ENCODE results near the gene ITGA4. TPM values are rescaled to one million over a fixed set of nuclear protein-coding genes. Genes with fewer than 3 reads are reported as not detected.
A peak's percentile ranks its signal among the peaks of the same experiment; 100 is the strongest.
"Not testable (repeated sequence)": the region's sequence is repeated elsewhere in the genome, so short reads cannot be mapped to it uniquely, and the experiment has no call there.

Gene ITGA4
- total RNA-seq, 2 donors from 2014 or later = 63.3 to 196 TPM

DNA sequence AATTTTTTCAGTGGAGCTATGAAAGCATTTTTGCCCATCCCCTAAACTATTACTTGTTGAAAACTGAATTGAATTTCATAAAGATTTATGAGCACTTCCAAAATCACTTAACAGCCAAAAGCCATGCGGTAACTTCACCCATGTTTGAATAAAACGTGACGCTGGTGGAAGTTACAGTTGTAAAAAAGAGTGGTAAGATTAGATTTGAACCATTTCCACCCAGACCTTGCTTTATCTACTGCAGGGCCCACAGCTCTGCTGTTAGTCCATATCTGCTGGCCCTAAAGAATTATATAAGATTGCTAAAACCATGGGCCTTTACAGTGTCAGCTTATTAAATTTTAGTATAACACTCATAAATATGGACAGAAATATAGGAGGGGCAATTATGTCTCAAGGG, 15.5 kb upstream of the ITGA4 start:
- Mint-ChIP-seq H3K27ac (no peak overlapping the region), H3K4me1 (peaks cover 5% of the 10 kb centered on the region), H3K36me3 (ENCODE audit: low read depth) (no peaks in the 10 kb centered on the region), H3K4me3 (no peak overlapping the region), H3K9me3 (no peaks in the 10 kb centered on the region), H3K27me3 (no peaks in the 10 kb centered on the region)
- no peak for ATAC-seq (replicated peaks)

DNA sequence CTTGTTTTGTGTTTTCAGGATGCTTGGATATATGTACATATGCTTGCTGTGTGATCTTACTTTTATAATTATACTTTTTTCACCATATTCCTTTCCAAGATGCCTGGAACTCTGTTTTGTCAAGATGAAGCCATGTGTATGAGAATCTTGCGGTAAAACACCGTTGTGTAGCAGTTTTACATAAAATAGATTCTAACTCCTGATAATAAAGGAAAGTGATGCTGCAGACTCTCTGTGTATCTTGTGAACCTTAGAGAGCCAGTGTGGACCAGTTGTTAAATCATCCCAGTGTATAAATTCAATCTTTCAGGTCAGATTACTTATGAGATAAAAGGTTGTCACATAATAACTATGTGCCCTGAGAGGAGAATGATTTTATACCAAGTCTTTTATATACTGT, 12.5 kb upstream of the ITGA4 start:
- Mint-ChIP-seq H3K36me3 (ENCODE audit: low read depth) (no peaks in the 10 kb centered on the region), H3K4me1 (peaks cover 5% of the 10 kb centered on the region), H3K27ac (peak overlapping the region; percentile 28)

DNA sequence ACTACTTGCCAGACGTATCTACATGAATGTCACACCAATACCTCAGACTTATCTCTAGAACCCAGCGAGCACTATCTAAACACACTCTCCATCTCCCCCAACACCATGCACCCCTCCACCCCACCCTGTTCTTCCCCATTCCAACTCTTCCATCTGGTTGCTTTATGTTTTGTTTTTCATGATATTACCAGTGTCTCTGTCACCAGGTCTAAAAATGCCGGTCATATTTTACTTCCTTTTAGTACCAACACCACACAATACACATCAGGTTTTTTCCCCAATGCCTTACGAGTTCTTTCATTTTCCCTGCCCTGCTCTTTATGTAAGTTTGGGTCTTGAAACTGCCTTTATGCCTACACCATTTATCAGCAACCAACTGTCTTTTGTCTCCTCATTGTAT, 10.2 kb upstream of the ITGA4 start:
- Mint-ChIP-seq H3K4me1 (peaks cover 5% of the 10 kb centered on the region), H3K9me3 (no peaks in the 10 kb centered on the region), H3K27ac (no peak overlapping the region), H3K4me3 (peak overlapping the region; percentile 12), H3K27me3 (no peaks in the 10 kb centered on the region), H3K36me3 (ENCODE audit: low read depth) (no peaks in the 10 kb centered on the region)
- ATAC-seq (replicated peaks) = peak; percentile 43

More for the DNA sequence above, 12.5 kb upstream of the ITGA4 start:
- no peaks in the 10 kb centered on the region for H3K9me3 Mint-ChIP-seq
- ATAC-seq (replicated peaks) = no peak
- peak overlapping the region; percentile 29 for H3K4me3 Mint-ChIP-seq
- H3K27me3 Mint-ChIP-seq = no peaks in the 10 kb centered on the region

DNA sequence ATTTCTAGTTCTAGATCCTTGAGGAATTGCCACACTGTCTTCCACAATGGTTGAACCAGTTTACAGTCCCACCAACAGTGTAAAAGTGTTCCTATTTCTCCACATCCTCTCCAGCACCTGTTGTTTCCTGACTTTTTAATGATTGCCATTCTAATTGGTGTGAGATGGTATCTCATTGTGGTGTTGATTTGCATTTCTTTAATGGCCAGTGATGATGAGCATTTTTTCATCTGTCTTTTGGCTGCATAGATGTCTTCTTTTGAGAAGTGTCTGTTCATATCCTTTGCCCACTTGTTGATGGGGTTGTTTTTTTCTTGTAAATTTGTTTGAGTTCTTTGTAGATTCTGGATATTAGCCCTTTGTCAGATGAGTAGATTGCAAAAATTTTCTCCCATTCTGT, 7.9 kb upstream of the ITGA4 start:
- not testable (repeated sequence) for ATAC-seq (replicated peaks); H3K4me1 Mint-ChIP-seq; H3K9me3 Mint-ChIP-seq; H3K27ac Mint-ChIP-seq; H3K4me3 Mint-ChIP-seq; H3K36me3 Mint-ChIP-seq (ENCODE audit: low read depth); H3K27me3 Mint-ChIP-seq

DNA sequence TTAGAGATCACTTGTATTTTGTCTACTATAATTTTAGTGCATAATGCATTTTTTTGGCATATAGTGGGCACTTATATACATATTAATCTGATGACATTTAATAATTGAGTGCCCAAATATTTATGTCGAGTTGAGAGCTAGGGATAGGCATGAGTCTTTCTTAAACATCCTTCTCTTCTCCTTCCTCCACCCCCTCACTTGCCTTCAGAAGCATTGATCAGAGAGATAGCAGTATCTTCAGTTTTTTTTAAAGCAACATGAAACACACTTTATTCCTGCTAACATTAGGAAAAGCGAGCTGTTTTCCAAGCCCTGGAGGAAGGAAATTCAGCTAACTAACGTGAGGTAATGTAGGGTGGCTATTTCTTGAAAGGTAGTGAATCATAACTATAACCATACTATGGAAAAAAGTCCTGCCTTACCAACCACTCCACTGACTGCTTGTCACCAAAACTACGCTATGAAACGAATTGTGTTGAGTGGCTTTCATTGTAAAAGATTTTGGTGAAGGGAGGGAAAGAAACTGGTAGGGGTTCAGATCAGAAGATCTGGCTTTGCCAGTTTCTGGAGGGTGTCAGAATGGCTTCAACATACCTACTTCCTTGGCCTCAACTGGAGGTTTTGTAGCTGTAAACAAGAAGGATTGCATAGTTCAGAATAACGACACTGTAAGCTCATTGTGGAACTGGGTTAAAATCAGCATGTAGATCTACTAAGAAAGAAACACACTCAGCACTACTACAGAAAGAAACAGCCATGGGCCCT, 2.3 kb upstream of the ITGA4 start:
- ATAC-seq (replicated peaks) = peak; percentile 24
- peak overlapping the region; percentile 95 for H3K4me3 Mint-ChIP-seq
- H3K36me3 Mint-ChIP-seq (ENCODE audit: low read depth) = peaks cover 27% of the 10 kb centered on the region

DNA sequence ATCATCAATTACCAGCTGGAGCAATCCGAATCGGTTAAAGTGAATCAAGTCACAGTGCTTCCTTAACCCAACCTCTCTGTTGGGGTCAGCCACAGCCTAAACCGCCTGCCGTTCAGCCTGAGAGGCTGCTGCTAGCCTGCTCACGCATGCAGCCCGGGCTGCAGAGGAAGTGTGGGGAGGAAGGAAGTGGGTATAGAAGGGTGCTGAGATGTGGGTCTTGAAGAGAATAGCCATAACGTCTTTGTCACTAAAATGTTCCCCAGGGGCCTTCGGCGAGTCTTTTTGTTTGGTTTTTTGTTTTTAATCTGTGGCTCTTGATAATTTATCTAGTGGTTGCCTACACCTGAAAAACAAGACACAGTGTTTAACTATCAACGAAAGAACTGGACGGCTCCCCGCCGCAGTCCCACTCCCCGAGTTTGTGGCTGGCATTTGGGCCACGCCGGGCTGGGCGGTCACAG, 496 bp upstream of the ITGA4 start:
- Mint-ChIP-seq H3K4me1 (peaks cover 36% of the 10 kb centered on the region), H3K9me3 (no peaks in the 10 kb centered on the region), H3K36me3 (ENCODE audit: low read depth) (peaks cover 40% of the 10 kb centered on the region), H3K27ac (peak overlapping the region; percentile 92), H3K27me3 (no peaks in the 10 kb centered on the region), H3K4me3 (peak overlapping the region; percentile 95)
- ATAC-seq (replicated peaks) = peak; percentile 72

More for the DNA sequence above, 2.3 kb upstream of the ITGA4 start:
- Mint-ChIP-seq H3K27ac (peak overlapping the region; percentile 92), H3K9me3 (no peaks in the 10 kb centered on the region), H3K27me3 (no peaks in the 10 kb centered on the region), H3K4me1 (peaks cover 27% of the 10 kb centered on the region)

DNA sequence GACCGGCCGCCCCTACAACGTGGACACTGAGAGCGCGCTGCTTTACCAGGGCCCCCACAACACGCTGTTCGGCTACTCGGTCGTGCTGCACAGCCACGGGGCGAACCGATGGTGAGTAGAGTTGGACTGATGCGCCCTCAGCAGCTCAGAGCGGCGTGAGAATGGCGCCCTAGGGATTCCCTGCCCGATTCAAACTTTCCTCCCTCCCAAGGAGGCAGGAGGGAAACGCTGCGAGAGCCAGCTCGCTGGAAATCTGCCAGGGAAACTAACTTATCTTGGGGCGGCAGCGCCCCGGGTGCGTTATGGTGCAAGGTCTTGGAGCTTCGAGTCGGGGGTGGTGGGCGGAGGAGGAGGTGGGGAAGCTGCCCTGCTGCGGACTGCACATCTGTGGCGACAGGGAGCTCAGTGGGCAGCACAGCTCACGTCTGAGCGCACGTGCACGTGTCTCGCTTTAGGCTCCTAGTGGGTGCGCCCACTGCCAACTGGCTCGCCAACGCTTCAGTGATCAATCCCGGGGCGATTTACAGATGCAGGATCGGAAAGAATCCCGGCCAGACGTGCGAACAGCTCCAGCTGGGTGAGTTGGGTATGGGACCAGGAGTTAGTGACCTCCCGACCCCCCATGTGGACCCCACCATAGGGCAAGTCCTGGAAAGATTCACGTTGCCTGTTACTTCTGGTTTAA, 697 bp downstream of the ITGA4 start:
- Mint-ChIP-seq H3K36me3 (ENCODE audit: low read depth) (peaks cover 40% of the 10 kb centered on the region), H3K9me3 (no peaks in the 10 kb centered on the region), H3K27me3 (no peaks in the 10 kb centered on the region), H3K4me1 (peaks cover 39% of the 10 kb centered on the region), H3K27ac (peak overlapping the region; percentile 92), H3K4me3 (peak overlapping the region; percentile 95)
- ATAC-seq (replicated peaks) = peak; percentile 37

DNA sequence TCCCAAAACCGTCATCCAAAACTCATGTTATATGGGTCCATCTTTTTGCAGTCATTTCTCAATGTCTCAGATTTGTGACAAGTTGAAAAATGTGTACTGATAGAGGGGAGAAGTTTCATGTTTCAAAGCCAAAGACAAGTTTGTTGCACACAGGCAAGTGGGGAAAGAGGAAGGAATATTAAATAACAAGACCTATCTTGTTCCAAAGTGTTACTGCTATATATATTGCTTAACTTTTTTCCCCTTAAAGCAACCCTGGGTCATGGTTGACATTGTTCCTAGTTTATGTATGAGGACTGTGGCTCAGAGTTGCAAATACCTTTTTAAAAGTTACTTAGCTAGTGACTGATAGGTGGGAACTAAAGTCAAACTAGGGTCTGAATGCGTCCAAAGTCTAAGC, 1.7 kb downstream of the ITGA4 start:
- H3K36me3 Mint-ChIP-seq (ENCODE audit: low read depth) = peaks cover 50% of the 10 kb centered on the region
- peak overlapping the region; percentile 95 for H3K4me3 Mint-ChIP-seq
- peaks cover 49% of the 10 kb centered on the region for H3K4me1 Mint-ChIP-seq
- H3K27me3 Mint-ChIP-seq = no peaks in the 10 kb centered on the region
- no peak for ATAC-seq (replicated peaks)
- no peaks in the 10 kb centered on the region for H3K9me3 Mint-ChIP-seq
- peak overlapping the region; percentile 92 for H3K27ac Mint-ChIP-seq

DNA sequence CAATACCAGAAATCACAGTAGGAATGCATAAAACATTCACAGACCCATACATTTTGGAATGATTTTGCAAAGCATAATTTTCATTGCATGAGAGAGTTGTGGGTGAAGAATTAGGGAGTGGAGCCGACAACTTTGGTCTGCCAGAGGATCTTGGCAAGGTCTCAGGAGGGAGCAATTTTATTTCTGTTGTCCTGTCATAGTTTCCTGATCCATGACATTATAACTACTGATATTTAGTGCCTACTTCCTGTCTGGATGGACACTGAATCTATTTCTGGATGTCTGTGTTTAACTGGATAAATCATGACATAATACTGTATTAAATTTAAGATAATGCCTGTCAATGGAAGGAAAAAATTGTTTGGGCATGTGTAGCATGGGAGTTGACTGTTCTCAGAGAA, 2.4 kb downstream of the ITGA4 start:
- peaks cover 58% of the 10 kb centered on the region for H3K36me3 Mint-ChIP-seq (ENCODE audit: low read depth)
- peak overlapping the region; percentile 95 for H3K4me3 Mint-ChIP-seq
- no peaks in the 10 kb centered on the region for H3K9me3 Mint-ChIP-seq
- ATAC-seq (replicated peaks) = no peak
- H3K27ac Mint-ChIP-seq = peak overlapping the region; percentile 92
- peaks cover 51% of the 10 kb centered on the region for H3K4me1 Mint-ChIP-seq
- no peaks in the 10 kb centered on the region for H3K27me3 Mint-ChIP-seq

DNA sequence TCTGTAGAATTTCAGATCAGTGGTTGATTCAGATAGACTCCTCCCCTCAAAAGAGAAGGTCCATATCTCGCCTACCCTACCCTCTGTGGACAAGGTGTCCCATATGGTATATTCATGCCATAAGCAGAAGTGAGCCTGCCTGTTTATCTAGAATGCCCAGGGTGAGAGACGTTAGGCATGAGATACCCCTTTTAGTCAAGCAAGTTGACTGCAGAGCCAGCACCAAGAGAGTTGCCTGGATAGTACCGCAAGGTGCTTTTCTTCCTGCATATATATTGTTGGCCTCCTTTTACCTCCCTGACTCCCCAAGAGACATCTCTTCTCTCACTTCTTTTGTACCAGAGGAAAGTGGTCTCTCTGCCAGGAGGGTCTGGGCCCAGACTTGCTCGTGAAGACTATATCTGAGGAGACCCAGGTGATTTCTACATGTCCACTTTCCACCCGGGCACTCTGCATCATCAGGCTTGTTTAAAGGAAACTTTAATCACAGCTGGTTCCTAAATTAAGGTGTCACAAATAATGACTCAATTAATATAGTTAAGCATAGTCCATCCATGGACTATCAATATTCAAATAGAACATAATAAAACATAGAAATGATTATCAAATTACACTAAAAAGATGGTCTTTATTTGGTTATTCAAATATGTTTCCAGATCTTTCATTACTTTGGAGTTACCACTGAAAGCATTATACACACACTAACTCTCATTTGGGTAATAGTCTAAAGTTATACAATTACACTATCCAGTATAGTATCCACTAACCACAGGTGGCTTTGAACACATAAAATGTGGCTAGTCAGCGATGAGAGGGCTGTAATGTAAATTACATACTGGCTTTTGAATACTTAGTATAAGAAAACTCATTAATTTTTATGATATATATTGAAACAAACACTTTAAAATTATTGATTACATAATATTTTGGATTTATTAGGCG, 4.1 kb downstream of the ITGA4 start:
- peak overlapping the region; percentile 92 for H3K27ac Mint-ChIP-seq
- peaks cover 45% of the 10 kb centered on the region for H3K4me1 Mint-ChIP-seq
- H3K4me3 Mint-ChIP-seq = peak overlapping the region; percentile 95
- peaks cover 70% of the 10 kb centered on the region for H3K36me3 Mint-ChIP-seq (ENCODE audit: low read depth)
- H3K27me3 Mint-ChIP-seq = no peaks in the 10 kb centered on the region
- no peaks in the 10 kb centered on the region for H3K9me3 Mint-ChIP-seq
- no peak for ATAC-seq (replicated peaks)

DNA sequence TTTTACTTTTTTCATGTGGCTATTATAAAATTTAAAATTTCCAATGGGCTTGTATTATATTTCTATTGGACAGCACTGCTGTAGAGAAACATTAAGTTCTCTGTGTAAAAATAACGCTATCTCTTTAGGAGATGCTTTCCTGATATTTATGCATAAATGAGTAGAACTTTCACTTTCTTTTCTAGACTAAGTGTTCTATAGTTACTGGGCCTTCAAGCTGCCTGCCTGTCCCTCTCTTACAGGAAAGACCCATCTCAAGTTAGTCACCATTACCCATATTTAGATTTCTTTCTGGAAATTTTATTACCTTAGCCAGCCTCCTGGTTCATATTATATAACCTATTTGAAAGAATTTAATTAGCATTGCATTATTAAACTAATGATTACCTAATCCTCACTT, 4.8 kb downstream of the ITGA4 start:
- Mint-ChIP-seq H3K4me3 (peak overlapping the region; percentile 95), H3K4me1 (peaks cover 41% of the 10 kb centered on the region), H3K36me3 (ENCODE audit: low read depth) (peaks cover 66% of the 10 kb centered on the region), H3K27me3 (no peaks in the 10 kb centered on the region), H3K27ac (peak overlapping the region; percentile 92), H3K9me3 (no peaks in the 10 kb centered on the region)
- ATAC-seq (replicated peaks) = peak; percentile 22

DNA sequence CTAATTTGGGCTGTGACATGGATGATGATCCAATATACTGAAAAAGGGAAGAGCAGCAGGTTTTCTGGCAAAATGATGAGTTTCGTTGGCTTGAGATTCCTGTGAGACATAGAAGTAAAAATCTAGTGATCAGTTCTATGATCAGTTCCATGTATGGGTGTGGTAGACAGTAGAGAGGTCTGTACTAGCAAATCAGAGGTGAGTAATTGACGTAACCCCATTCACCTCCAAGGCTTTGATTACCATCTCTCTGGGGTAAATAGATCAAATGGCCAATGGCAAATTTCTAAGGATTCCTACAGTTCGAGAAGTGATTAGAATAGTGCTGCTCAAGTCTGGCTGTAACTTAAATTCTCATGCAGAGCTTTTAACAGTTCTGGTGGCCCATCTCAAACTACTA, 6.4 kb downstream of the ITGA4 start:
- Mint-ChIP-seq H3K36me3 (ENCODE audit: low read depth) (peaks cover 67% of the 10 kb centered on the region), H3K27me3 (no peaks in the 10 kb centered on the region), H3K4me1 (peaks cover 46% of the 10 kb centered on the region), H3K9me3 (no peaks in the 10 kb centered on the region), H3K27ac (peak overlapping the region; percentile 4), H3K4me3 (peak overlapping the region; percentile 95)
- ATAC-seq (replicated peaks) = peak; percentile 34

DNA sequence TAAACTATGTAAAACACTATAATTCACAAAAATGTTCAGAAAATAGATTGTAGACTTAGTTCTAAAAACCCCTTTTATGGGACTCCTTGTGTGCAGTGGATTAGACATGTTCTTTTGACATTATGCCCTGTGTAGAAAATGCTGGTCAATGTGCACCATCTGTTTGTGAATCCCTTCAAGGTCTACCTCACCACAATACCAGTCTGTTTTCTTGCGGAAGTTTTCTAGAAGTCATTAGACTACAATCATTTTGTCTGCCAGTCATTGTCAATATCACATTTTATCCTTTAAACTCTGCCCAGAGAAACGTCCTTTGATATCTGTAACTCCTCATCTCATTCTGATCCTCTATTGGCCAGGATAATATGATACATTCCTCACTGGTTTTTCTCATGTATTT, 7.8 kb downstream of the ITGA4 start:
- no peaks in the 10 kb centered on the region for H3K27me3 Mint-ChIP-seq
- peak overlapping the region; percentile 4 for H3K27ac Mint-ChIP-seq
- ATAC-seq (replicated peaks) = no peak
- peaks cover 66% of the 10 kb centered on the region for H3K36me3 Mint-ChIP-seq (ENCODE audit: low read depth)
- H3K9me3 Mint-ChIP-seq = no peaks in the 10 kb centered on the region
- peak overlapping the region; percentile 95 for H3K4me3 Mint-ChIP-seq
- H3K4me1 Mint-ChIP-seq = peaks cover 51% of the 10 kb centered on the region

DNA sequence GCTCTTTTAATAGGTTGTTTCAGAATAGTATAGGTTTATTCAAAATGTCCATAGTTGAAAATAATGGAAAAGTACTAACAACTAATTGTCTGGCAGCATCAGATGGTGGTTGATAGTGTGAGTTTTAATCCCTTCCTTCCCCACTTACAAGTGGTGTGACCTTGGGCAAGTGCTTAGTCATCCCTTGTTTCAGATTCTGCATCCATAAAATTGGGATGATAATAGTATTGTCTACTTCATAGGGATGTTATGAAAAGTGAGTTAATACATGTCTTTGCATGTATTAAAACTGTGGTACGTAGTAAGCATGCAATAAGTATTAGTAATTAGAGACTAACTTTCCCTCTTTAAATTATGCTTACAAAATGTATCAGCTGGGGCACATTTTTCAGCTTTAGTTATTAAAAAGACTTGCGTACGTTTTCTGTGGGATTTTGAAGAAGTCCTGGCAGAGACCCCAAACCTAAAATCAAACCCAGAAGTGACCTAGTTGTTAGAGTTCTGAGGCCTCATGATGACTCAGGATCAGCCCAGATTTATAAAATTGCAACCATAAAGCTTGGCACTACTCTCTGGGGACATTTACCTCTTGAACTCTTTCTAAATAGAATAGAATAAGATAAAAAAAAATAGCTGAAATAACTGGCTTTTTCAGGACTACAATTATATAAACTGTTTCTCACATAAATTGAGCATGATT, 8.6 kb downstream of the ITGA4 start:
- peak; percentile 22 for ATAC-seq (replicated peaks)
- Mint-ChIP-seq H3K4me1 (peaks cover 53% of the 10 kb centered on the region), H3K9me3 (no peaks in the 10 kb centered on the region), H3K27ac (peak overlapping the region; percentile 4), H3K4me3 (peak overlapping the region; percentile 95), H3K27me3 (no peaks in the 10 kb centered on the region), H3K36me3 (ENCODE audit: low read depth) (peaks cover 69% of the 10 kb centered on the region)

All from activated T-helper 17 cell treated with anti-CD3 and anti-CD28 coated beads, Interleukin-2, amount 50 U/mL, for 72 hours (primary cell).